GM18909 (cell line): ENCODE measurements around the gene CWF19L2.

Source experiments
- ATAC-seq: cut with Tn5 transposase; IDR thresholded peaks from one replicate; pipeline ENCODE4 v1.9.1; 2021; ENCODE audit warnings: mild to moderate bottlenecking; ENCODE audit not compliant: unreplicated experiment, poor library complexity

The CWF19L2 gene

DNA sequence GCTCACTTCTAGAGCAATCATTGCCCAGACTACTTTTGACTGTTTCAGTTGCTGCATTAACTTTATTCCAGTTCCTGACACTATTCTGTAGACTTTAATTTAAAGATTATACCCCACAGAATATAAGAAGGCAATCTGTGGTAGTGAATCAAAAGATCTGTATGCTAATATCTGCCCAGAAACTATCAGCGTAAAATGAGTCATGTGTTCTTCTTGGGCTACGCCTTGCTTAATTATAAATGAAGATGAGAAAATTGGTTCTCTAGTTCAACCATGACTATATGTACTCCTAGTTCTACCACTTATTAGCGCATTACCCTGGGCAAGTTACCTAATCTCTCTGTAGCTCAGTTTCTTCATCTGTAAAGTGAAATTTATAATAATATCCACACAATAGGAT is 128.5 kb downstream of the CWF19L2 start:
- no peak for ATAC-seq

DNA sequence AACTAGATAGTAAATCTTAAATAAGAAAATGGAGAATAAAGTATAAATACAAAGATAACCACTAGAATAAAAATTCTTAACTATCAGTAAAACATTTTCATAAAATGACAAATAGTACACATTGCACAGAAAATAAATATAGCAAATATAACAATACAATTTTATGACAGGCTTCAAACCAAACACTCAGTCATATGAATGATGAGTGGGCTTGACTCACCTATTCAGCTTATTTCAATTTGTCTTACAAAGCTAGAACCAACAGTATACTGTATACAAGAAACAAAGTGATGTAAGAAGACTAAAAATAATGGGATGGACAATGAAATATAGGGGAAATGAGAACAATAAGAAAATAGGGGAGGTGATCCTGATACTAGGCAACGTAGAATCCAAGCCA is 141.2 kb downstream of the CWF19L2 start:
- no peak for ATAC-seq

- no peak for ATAC-seq
Measured at GRCh38 chr11:107307991-107308390, 149.6 kb downstream of the CWF19L2 start.

- ATAC-seq: no peak
Measured at GRCh38 chr11:107301878-107302277, 155.7 kb downstream of the CWF19L2 start.

DNA sequence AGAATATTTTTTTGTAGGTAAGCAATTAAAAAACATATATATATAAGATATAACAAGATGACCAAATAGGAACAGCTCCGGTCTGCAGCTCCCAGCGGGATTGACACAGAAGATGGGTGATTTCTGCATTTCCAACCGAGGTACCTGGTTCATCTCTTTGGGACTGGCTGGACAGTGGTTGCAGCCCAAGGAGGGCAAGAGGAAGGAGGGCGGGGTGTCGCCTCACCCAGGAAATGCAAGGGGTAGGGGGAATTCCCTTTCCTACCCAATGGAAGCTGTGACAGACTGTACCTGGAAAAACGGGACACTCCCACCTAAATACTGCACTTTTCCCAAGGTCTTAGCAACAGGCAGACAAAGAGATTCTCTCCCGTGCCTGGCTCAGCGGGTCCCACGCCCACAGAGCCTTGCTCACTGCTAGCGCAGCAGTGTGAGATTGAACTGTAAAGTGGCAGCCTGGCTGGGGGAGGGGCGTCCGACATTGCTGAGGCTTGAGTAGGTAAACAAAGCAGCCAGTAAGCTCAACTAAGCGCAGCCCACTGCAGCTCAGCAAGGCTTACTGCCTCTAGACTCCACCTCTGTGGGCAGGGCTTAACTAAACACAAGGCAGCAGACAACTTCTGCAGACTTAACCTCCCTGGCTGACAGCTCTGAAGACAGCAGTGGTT is 163.8 kb downstream of the CWF19L2 start:
- no peak for ATAC-seq

DNA sequence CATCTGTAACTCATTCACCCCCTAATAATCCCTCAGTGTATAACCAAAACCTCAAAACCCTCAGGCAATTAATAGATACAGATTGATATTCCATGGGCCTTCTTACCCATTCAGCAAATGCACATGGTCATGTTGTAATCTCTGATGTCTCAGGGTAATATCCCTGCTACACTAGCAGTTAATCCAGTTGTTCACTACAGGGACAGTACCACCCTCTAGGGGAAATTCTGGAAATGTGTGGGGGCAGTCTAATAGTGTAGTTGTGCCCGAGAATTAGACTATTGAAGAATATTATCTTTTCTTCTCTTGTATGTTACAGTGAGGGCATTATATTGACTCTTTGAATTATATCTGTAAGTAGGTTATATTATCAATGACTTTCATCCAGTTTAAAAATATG is 175.4 kb downstream of the CWF19L2 start:
- no peak for ATAC-seq
